Stimulated activated memory B cell treated with anti-CD40 and anti-IgM and Interleukin-4, amounts not matched to agents 10 μg/mL and 1 μg/mL and 100 μg/mL, for 72 hours (primary cell): Measurements from ENCODE around the gene MPND.

Source experiments
- ATAC-seq: fragments of 150-1000 bp; cut with Tn5 transposase; 2 replicates; pipeline ENCODE4 v1.10.0; 2021
- H3K27ac Mint-ChIP-seq: one replicate; pipeline ENCODE4 v1.8.0; 2022; ENCODE audit warnings: mild to moderate bottlenecking, mixed read lengths
- H3K27me3 Mint-ChIP-seq: one replicate; pipeline ENCODE4 v1.8.0; 2022; ENCODE audit warnings: mixed read lengths
- H3K36me3 Mint-ChIP-seq: one replicate; pipeline ENCODE4 v1.8.0; 2022; ENCODE audit warnings: mixed read lengths
- H3K4me1 Mint-ChIP-seq: one replicate; pipeline ENCODE4 v1.8.0; 2022; ENCODE audit warnings: mixed read lengths
- H3K4me3 Mint-ChIP-seq: one replicate; pipeline ENCODE4 v1.8.0; 2022; ENCODE audit warnings: mild to moderate bottlenecking, moderate library complexity, mixed read lengths
- H3K9me3 Mint-ChIP-seq: one replicate; pipeline ENCODE4 v1.8.0; 2022; ENCODE audit warnings: mixed read lengths

Gene MPND

DNA sequence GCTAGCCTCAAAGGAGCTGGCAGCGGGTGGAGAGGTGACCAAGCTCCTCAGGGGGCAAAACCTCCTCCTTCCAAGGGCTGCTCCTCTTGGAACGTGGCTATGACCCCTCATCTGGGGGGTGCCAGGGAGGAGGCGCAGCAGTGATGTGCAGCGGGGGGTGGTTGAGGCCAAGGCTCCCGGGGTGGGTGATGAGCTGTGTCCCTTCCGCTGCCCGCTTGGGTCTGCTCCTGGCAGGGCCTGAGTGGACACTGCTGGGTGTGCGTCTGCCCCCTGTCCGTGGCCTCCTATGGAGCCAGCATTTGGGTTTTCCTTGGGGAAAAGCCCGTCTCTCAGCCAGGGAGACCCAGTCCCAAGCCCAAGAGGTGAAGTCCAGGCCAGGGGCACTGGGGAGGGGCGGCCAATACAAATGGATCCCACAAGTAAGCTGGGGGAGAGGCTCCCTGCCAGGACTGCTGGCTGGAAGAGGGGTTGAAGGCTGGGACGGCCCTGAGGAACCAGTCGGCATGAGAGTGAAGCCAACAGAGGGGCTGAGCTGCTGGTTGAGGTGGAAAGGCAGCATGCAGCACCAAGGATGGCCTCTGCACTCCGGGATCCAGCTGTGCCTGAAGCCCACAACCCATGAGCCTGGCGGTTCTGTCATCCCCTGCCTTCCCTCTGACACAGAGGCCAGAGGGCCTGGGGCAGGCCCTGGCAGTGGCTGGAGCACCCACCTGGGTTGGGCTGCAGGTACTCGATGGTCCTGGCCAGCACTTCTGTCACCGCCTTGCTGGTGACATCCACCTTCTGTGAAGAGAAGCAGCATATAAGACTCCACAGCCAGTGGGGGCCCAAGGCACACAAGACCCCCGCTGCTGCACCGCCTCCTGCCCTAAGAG is 22.7 kb downstream of the MPND start:
- Mint-ChIP-seq H3K27ac (peak overlapping the region; percentile 23), H3K27me3 (no peaks in the 10 kb centered on the region), H3K4me3 (no peak overlapping the region), H3K4me1 (peaks cover 38% of the 10 kb centered on the region), H3K9me3 (no peaks in the 10 kb centered on the region), H3K36me3 (peaks cover 25% of the 10 kb centered on the region)
- no peak for ATAC-seq

DNA sequence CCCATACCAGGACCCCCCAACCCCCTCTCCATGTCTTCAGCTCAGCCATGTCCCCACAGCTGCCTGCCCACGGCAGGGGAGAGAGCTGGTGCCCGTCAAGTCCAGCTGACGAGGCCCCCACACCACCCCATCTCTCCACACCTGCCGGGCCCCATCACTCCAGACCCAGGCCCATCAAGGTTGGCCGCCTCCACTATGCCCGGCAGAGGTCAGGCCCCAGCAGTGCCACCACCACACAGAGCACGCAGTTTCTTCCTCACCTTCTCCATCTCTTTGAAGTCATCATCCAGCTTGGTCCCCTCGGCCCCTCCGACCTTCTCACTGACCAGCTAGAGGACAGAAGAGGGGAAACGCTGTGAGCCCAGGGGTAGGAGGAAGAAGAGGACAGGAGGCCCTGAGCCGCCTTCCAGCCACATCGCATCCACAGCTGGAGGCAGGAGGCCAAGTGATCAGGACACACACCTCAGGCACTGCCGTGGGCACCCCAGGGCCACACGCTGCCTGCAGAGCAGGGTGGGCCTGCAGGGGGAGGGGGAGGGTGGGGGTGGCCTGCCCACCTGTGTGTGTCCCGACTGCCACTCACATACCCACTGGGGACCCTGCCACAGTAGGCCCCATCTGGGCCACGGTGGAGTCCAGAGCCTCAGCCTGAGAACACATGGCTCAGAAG is 23.4 kb downstream of the MPND start:
- no peaks in the 10 kb centered on the region for H3K9me3 Mint-ChIP-seq
- H3K27ac Mint-ChIP-seq: peak overlapping the region; percentile 23
- H3K27me3 Mint-ChIP-seq: no peaks in the 10 kb centered on the region
- H3K4me3 Mint-ChIP-seq: no peak overlapping the region
- H3K36me3 Mint-ChIP-seq: peaks cover 27% of the 10 kb centered on the region
- H3K4me1 Mint-ChIP-seq: peaks cover 44% of the 10 kb centered on the region
- no peak for ATAC-seq

DNA sequence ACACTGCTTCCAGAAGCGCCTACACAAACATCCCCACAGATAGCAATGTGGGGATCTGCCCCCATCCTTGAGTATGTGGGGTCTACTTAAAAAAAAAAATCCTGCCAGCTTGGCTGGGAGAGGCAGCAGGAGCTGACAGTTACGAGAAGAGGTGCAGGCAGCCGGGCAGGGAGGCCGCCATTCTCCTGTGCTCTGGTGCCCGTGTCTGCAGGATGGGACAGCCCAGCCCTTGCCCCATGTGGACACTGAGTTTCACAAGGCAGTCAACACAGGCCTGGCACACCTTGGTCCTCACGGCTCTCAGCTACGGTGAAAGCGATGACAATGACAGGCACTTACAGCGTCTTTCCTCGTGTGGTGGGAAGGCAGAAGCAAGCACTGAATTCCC is 24.0 kb downstream of the MPND start:
- Mint-ChIP-seq H3K4me3 (no peak overlapping the region), H3K4me1 (peaks cover 49% of the 10 kb centered on the region), H3K36me3 (peaks cover 22% of the 10 kb centered on the region), H3K27ac (peak overlapping the region; percentile 96), H3K27me3 (no peaks in the 10 kb centered on the region), H3K9me3 (no peaks in the 10 kb centered on the region)
- ATAC-seq: no peak

DNA sequence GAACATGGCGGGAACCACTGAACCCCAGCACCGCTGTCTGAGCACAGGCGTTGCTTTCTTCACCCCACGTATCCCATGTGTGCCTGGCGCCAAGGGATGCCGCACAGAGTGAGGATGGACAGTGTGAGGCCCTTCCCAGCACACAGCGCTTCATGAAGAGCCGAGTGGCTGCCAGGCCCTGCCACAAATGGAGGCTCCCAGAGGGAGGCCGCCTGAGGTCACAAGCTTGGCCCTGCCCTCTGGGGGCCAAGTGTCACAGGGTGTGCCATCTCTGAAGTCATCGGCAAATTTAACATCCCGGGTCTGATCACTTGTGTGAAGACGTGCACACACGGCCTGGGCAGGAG is 24.4 kb downstream of the MPND start:
- Mint-ChIP-seq H3K27me3 (no peaks in the 10 kb centered on the region), H3K9me3 (no peaks in the 10 kb centered on the region), H3K4me1 (peaks cover 53% of the 10 kb centered on the region), H3K27ac (peak overlapping the region; percentile 96), H3K4me3 (peak overlapping the region; percentile 13), H3K36me3 (peaks cover 22% of the 10 kb centered on the region)
- peak; percentile 7 for ATAC-seq

DNA sequence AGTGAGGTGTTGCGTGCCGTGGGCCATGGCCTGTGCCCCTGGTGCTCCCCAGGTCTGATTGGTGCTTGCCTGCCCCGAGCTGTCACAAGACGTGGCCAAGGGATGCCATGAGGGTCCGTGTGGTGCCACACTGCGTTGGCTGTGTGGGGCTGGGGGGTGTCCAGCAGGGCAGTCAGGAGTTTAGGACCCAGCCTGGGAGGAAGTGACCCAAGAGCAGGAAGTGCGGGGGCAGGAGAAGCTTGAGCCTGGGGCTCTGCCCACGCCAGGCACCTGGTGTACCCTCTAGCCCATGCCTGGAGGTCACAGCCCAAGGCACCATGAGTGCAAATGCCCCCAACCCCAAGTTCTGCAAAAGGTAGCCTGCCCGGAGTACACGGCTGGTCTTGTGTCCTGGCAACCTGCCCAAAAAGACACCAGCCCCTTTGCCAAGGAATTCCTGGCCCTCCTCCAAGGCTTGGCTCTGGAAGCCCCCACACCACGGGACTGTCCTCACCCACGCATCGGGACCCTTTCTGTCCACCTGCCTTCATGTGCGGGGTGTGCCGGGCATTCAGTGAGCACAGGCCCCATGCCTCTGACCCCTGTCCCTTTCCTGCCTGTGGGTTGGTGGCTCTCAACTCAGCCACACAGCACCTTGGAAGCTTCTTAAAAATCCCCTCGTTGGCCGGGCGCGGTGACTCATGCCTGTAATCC is 24.9 kb downstream of the MPND start:
- H3K9me3 Mint-ChIP-seq: no peaks in the 10 kb centered on the region
- H3K4me1 Mint-ChIP-seq: peaks cover 57% of the 10 kb centered on the region
- peak overlapping the region; percentile 96 for H3K27ac Mint-ChIP-seq
- ATAC-seq: peak; percentile 1
- peaks cover 19% of the 10 kb centered on the region for H3K36me3 Mint-ChIP-seq
- peak overlapping the region; percentile 47 for H3K4me3 Mint-ChIP-seq
- no peaks in the 10 kb centered on the region for H3K27me3 Mint-ChIP-seq

DNA sequence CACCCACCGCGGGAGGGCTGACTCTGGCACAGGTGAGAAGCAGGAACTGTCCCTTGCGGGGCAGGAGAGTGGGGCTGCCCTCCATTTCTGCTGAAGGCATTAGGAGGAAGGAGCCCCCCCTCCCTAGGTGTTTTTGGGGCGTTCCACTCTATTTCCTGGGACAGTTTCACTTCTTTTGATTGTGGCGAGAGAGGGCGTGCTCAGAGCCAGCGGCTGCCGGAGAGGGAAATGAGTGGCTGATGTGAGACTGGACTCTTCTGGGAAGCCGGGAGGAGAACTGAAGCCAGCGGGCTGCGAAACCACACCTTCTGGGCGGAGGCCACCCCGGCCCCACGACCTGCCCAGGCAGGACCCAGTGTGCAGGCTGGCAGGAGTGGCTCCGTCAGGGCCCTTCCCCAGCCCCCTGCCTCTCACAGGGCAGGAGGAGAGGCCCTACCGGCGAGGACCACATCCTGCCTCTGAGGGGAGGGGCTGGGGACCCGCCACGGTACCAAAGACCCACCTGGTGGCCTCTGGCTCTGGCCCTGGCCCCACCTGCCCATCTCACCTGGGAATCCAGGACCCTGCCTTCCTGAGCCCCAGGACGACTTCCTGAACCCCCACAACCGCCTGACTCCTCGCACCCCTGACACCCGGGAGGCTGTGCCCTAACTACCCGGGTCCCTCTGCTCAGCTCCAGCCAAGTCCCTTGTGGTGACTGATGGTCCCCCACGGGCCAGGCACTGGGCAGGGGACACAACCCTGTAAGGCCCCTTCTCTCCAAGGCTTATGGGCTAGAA is 25.9 kb downstream of the MPND start:
- H3K4me1 Mint-ChIP-seq: peaks cover 67% of the 10 kb centered on the region
- peak; percentile 83 for ATAC-seq
- peak overlapping the region; percentile 75 for H3K4me3 Mint-ChIP-seq
- H3K9me3 Mint-ChIP-seq: no peaks in the 10 kb centered on the region
- no peaks in the 10 kb centered on the region for H3K27me3 Mint-ChIP-seq
- H3K27ac Mint-ChIP-seq: peak overlapping the region; percentile 96
- H3K36me3 Mint-ChIP-seq: peaks cover 13% of the 10 kb centered on the region

DNA sequence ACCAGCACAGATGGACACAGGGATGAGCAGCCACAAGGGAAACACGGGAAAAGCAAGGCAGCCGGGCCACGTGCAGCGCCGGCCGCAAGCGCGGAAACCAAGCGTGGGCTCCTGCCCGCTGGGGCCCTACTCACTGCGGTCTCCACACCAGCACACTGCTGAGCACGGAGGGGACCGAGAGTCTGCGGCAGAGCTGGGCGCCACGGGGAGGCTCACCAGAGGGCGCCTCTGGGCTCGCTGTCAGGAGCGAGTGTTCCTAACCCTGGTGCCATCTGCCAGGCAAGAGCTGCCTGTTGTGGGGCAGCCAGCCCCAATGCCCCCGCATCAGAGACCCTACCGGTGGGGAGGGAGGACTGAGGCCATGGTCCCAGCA is 26.5 kb downstream of the MPND start:
- peaks cover 69% of the 10 kb centered on the region for H3K4me1 Mint-ChIP-seq

DNA sequence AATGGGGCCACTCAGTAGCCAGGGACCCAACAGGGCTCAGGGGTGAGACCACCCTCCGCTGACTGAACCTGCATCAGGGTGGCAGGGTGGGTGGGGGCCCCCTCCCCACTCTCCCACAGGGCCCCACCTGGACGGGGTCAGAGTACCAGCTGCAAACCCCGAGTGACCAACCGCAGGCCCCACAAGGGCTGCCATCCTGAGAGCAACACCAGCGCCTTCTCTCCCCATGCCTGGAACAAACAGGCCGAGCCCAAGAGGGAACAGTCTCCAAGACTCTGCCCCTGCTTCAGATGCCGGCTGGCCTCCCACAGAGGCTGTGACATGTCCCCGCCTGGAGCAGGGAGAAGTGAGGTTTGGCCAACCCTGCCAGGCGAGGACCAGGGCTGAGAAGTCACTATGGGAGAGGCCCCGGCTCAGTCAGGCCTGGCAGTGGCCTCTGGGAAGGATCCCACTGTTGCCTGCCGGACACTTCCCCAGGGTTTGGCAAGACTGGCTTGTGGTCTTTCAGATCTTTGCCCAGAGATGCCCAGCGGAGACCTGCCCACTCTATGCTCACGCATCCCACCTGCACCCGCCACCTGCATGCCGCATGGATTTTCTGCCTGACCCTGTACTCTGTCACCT is 27.2 kb downstream of the MPND start:
- peaks cover 75% of the 10 kb centered on the region for H3K4me1 Mint-ChIP-seq
- no peaks in the 10 kb centered on the region for H3K27me3 Mint-ChIP-seq
- no peaks in the 10 kb centered on the region for H3K9me3 Mint-ChIP-seq
- peak overlapping the region; percentile 96 for H3K27ac Mint-ChIP-seq
- no peak for ATAC-seq
- peak overlapping the region; percentile 75 for H3K4me3 Mint-ChIP-seq
- peaks cover 13% of the 10 kb centered on the region for H3K36me3 Mint-ChIP-seq

More for the DNA sequence above, 26.5 kb downstream of the MPND start:
- Mint-ChIP-seq H3K27me3 (no peaks in the 10 kb centered on the region), H3K4me3 (peak overlapping the region; percentile 75), H3K27ac (peak overlapping the region; percentile 96), H3K36me3 (peaks cover 13% of the 10 kb centered on the region), H3K9me3 (no peaks in the 10 kb centered on the region)
- peak; percentile 78 for ATAC-seq

DNA sequence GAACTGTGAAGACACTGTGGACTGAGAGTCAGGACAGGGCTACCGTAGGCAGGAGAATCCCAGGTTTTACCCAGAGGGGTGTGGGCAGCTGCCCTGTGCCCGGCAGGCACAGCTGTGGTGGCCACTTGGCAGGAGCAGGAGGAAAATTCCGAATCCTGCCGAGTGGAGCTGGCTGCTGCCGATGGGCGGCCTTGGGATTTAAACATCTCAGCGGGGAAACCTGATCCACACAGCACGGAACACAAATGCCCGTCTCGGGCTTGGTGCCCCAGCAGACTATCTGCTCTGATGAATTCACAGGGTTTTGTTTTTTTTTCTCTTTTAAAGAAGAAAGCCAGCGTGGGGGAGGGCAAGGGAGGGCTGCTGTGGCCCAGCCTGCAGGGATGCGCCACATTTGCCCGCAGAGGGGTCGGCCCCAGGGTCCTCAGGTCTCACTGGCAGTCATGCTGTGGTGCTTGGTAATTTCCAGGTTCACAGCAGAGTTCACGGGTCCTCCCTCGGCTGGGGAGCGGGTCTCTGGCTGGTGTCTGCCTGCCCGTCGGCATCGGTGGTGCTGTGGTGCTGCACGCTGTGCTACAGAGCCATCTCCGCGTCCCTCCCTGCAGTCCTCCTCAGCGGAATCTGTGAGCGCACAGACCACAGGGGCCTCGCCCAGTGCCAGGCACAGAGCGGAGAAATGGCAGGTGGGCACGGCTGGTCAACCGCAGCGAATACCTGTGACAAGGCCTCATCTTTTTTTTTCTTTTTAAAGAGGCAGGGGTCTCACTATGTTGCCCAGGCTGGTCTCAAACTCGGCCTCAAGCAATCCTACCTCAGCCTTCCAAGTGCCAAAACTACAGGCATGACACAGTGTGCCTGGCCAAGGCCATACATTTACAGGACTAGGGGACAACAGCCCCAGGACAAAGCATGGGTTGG is 28.1 kb downstream of the MPND start:
- Mint-ChIP-seq H3K27ac (peak overlapping the region; percentile 96), H3K4me1 (peaks cover 85% of the 10 kb centered on the region), H3K36me3 (peaks cover 11% of the 10 kb centered on the region), H3K27me3 (no peaks in the 10 kb centered on the region), H3K9me3 (no peaks in the 10 kb centered on the region), H3K4me3 (no peak overlapping the region)
- ATAC-seq: no peak

DNA sequence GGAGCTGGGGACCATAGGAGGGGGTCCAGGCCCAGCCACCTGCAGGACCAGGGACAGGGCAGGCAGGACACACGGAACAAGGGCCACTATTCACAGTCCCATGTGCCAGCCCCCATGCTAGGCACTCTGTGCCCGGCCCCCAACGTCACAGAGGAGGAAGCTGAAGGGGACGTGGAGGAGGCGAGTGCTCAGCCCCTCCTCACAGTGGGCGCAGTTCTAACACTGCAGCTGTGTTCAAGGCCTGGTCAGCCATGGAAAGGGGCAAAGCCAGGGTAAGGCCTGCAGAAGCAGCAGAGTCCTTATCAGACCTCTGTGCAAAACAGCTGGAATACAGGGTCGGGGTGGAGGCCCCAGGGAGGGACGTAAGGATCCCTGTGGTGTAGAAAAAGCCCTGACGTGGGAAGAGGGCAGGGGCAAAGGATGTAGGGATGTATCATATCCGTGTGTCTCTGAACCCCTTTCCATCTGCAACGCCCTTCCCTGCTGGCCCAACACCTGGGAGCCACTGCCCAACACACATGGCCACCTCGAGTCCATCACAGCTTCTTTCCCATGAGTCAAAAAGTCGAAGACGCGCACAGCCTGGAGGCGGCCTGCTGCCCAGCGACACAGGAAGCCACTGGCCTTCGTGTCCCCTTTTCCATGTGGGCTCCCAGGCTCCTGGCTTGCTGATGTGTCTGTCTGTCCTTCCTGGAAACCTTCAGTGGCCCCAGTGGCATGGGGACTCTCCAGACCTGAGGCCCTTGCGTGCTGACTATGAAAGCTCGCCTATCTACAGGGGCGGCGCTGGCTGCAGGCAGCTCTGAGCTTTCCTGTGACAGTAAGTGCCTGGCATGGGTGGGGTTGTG is 29.0 kb downstream of the MPND start:
- peaks cover 93% of the 10 kb centered on the region for H3K4me1 Mint-ChIP-seq
- peak overlapping the region; percentile 29 for H3K4me3 Mint-ChIP-seq
- no peaks in the 10 kb centered on the region for H3K27me3 Mint-ChIP-seq
- ATAC-seq: no peak
- peaks cover 6% of the 10 kb centered on the region for H3K36me3 Mint-ChIP-seq
- H3K9me3 Mint-ChIP-seq: no peaks in the 10 kb centered on the region
- H3K27ac Mint-ChIP-seq: peak overlapping the region; percentile 96

DNA sequence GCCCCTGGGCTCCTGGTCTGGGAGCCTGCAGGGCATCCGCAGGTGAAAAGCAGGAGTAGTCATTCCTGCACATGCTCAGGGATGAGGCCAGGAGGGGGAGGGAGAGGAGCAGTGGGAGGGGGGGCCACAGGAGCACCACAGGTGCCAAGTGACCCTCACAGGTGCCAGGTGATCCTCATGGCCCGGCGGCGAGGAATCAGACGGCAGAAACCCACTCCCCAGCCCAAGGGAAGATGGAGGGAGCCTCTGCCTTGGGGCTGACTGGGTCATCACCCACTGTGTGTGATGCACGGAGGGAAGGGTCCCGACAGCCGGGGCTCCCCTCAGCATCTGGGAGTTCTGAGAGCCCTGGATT is 29.6 kb downstream of the MPND start:
- H3K27ac Mint-ChIP-seq: peak overlapping the region; percentile 96
- no peaks in the 10 kb centered on the region for H3K27me3 Mint-ChIP-seq
- H3K9me3 Mint-ChIP-seq: no peaks in the 10 kb centered on the region
- H3K4me3 Mint-ChIP-seq: no peak overlapping the region
- ATAC-seq: no peak
- peaks cover 9% of the 10 kb centered on the region for H3K36me3 Mint-ChIP-seq
- peaks cover 93% of the 10 kb centered on the region for H3K4me1 Mint-ChIP-seq

DNA sequence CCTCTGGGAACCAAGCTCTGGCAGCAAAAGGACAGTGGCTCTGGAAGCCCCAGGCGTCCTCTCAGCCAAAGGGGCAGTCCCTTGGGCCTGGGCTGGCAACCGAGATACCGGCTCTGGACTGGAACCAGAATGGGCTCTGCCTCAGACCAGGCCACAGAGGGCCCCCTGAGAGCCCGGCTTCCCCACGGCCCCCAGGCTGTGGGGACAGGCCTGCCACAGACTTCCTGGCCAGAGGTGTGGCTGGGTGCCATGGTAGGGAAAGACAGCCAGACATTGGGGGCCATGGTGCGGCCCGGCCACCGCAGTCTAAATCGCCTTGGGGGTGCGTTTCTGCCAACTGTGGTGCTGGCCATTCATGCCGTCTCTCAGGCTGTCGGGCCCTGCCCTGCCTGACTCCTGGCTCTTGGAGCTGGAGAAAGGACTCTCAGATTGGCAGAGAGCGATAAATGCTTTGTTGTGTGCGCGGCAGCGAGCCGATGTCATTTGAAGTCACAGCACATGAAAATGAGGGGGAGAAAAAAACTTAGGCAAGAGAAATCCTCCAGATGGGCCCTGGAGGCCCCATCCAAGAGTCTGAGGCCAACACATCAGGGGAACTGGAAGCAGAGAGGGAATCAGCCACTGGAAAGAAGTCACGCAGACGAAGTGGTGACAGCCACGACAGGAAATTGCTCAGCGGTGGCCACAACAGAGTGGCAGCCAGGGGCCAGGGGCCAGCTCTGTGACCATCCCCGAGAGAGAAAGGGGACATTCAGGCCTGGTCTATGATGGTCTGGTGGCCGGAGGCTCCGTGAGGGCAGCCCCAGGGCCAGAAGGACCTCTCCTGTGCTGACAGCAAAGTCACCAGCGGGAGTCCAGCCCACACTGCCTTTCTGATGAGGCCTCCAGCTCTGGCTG is 30.5 kb downstream of the MPND start:
- Mint-ChIP-seq H3K4me1 (peaks cover 93% of the 10 kb centered on the region), H3K27me3 (no peaks in the 10 kb centered on the region), H3K27ac (peak overlapping the region; percentile 96), H3K4me3 (peak overlapping the region; percentile 37), H3K36me3 (peaks cover 10% of the 10 kb centered on the region), H3K9me3 (no peaks in the 10 kb centered on the region)
- no peak for ATAC-seq
